ENCODE measurements around the gene CRABP2.
A peak's percentile ranks its signal among the peaks of the same experiment; 100 is the strongest.

CRABP2 gene

DNA sequence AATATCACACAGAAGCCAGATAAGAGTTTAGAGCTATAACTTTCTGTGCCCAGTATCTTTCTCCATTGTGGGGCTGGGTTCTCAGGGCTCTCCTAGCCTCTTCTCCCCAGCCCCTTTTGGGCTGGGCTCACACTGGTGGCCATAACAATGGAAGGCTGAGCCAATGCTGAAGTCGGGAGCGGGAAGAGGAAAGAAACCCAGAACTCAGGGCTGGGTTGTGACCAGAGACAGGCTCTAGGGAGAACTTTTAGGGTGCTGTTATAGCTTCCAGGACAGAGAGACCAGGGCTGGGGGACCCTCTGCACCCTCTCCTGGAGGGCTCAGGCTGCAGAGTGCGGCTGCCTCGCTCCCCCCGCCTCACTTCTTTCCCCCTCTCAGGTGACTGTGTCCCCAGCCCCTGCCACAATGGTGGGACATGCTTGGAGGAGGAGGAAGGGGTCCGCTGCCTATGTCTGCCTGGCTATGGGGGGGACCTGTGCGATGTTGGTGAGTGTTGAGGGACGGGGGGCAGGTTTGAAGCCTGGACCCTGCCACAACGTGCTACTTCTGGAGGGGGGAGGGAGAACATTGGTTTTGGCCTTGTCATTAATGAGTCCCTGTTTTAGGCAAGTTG, 49.4 kb downstream of the CRABP2 start:
- TF ChIP-seq TAF1 (IDR thresholded peaks at IDR 0.05; ENCODE audit: borderline replicate concordance, insufficient read depth, low read length) (no peak), POLR2AphosphoS5 (IDR thresholded peaks at IDR 0.05; ENCODE audit: low read depth, low read length) (no peak), FOXP2 (optimal IDR thresholded peaks at IDR 0.05; ENCODE audit: borderline replicate concordance, extremely low read depth, extremely low read length, insufficient read depth) (no peak), SIN3A (IDR thresholded peaks at IDR 0.05; ENCODE audit: borderline replicate concordance, insufficient read depth, low read length) (no peak)
- TF ChIP-seq, protein P1, sequence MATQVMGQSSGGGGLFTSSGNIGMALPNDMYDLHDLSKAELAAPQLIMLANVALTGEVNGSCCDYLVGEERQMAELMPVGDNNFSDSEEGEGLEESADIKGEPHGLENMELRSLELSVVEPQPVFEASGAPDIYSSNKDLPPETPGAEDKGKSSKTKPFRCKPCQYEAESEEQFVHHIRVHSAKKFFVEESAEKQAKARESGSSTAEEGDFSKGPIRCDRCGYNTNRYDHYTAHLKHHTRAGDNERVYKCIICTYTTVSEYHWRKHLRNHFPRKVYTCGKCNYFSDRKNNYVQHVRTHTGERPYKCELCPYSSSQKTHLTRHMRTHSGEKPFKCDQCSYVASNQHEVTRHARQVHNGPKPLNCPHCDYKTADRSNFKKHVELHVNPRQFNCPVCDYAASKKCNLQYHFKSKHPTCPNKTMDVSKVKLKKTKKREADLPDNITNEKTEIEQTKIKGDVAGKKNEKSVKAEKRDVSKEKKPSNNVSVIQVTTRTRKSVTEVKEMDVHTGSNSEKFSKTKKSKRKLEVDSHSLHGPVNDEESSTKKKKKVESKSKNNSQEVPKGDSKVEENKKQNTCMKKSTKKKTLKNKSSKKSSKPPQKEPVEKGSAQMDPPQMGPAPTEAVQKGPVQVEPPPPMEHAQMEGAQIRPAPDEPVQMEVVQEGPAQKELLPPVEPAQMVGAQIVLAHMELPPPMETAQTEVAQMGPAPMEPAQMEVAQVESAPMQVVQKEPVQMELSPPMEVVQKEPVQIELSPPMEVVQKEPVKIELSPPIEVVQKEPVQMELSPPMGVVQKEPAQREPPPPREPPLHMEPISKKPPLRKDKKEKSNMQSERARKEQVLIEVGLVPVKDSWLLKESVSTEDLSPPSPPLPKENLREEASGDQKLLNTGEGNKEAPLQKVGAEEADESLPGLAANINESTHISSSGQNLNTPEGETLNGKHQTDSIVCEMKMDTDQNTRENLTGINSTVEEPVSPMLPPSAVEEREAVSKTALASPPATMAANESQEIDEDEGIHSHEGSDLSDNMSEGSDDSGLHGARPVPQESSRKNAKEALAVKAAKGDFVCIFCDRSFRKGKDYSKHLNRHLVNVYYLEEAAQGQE (IDR thresholded peaks at IDR 0.05; ENCODE audit: insufficient read depth in 1 of 2, low read depth in 2 of 2, low read length in 2 of 2) = no peak

DNA sequence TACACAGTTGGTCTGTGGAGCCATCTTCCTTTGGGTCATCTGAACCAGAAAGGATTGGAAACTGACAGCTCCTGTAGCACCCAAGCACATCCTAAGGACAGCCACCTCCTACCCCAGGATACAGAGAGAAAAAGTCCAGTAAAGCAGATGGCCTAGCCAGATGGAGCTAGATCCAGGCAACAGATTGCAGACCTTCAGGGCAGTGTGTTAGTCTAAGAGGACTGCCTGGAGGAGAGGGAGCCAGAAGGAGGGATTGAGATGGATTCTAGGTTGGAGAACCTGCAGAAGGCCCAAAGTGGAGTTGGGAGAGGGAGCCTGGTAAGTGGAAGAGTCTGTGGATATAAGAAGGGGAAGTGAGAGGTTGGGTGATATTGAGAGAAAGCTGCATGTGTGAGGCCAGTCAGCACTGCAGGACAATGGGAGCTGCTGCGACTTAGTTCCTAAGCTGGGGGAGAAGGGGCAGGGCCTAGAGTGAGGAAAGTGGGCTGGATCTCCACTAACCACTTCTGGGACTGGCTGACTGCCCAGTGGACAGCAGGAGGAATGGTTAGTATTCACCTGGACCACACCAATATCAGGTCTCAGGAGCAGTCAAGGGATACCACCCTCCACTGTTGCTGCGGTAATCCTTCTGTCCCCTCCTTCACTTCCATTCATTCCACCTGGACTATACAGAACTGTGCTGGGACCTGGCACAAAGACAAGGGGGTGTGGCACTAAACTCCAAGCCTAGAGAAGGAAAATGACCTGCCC, 50.1 kb downstream of the CRABP2 start:
- TF ChIP-seq, protein P1 (IDR thresholded peaks at IDR 0.05; ENCODE audit: insufficient read depth in 1 of 2, low read depth in 2 of 2, low read length in 2 of 2) = 0 out of 4 replicates have a peak, but pooled peaks of 1 of the 2 experiments have one; percentile 12
- TF ChIP-seq SIN3A (IDR thresholded peaks at IDR 0.05; ENCODE audit: borderline replicate concordance, insufficient read depth, low read length) = no peak

DNA sequence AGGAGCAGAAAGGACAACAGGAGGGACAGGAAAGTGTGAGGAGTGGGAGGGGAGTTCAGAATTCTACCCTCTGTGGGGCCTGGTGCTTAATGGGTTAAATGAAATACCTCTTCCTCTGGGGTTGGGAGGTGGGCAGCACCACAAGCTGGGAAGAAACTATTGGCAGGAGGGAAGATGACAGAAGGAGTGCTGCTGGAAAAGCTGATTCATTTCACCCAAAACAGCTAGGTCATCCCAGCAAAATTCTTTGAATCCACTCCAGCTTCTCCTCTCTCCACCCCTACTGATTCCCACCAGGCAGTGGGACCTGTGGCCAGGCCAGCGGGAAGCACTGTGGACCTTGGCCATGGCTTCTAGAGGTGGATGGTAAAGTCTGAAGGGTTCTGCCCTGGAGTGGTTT, 50.7 kb downstream of the CRABP2 start:
- TF ChIP-seq, protein P1 (IDR thresholded peaks at IDR 0.05; ENCODE audit: insufficient read depth in 1 of 2, low read depth in 2 of 2, low read length in 2 of 2) = no peak
- TF ChIP-seq POLR2AphosphoS5 (IDR thresholded peaks at IDR 0.05; ENCODE audit: low read depth, low read length) (no peak), FOXP2 (optimal IDR thresholded peaks at IDR 0.05; ENCODE audit: borderline replicate concordance, extremely low read depth, extremely low read length, insufficient read depth) (no peak), SIN3A (IDR thresholded peaks at IDR 0.05; ENCODE audit: borderline replicate concordance, insufficient read depth, low read length) (no peak), TAF1 (IDR thresholded peaks at IDR 0.05; ENCODE audit: borderline replicate concordance, insufficient read depth, low read length) (no peak)

DNA sequence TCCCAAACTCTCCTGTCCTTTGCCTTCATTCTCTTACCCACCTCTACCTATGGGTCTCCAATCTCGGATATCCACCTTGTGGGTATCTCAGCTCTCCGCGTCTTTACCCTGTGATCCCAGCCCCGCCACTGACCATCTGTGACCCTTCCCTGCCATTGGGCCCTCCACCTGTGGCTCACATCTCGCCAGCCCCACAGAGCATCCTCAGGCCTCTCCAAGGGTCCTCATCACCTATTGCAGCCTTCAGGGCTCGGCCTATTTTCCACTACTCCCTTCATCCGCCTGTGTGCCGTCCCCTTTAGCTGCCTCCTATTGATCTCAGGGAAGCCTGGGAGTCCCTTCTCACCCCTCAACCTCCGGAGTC, 52.4 kb downstream of the CRABP2 start:
- TF ChIP-seq TAF1 (IDR thresholded peaks at IDR 0.05; ENCODE audit: borderline replicate concordance, insufficient read depth, low read length) = no peak
- TF ChIP-seq, protein P1 (IDR thresholded peaks at IDR 0.05; ENCODE audit: insufficient read depth in 1 of 2, low read depth in 2 of 2, low read length in 2 of 2) = 0 out of 4 replicates have a peak, but pooled peaks of 1 of the 2 experiments have one; percentile 13
